ENCODE results near the gene SLC49A3.

SLC49A3 gene

GRCh38 chr4:687971-688853 lies 739 bp downstream of the SLC49A3 start:
- no peak overlapping the region for H3K4me2 ChIP-seq (ENCODE audit: insufficient read depth, low read length)
- H3K27ac ChIP-seq (ENCODE audit: low read length): no peak overlapping the region
- no peak overlapping the region for H3K4me3 ChIP-seq (ENCODE audit: low read depth in 1 of 2, low read length in 2 of 2)
- no peak overlapping the region for H3K9ac ChIP-seq (ENCODE audit: low read depth, low read length)
- H4K20me1 ChIP-seq (ENCODE audit: insufficient read depth, low read length): peaks cover 9% of the 10 kb centered on the region; the same call in 1 of the 2 replicates
- no peak overlapping the region for H2AFZ ChIP-seq (ENCODE audit: low read depth, low read length)
- no peaks in the 10 kb centered on the region for H3K27me3 ChIP-seq (ENCODE audit: insufficient read depth, low read length, poor library complexity)
- ATAC-seq (ENCODE audit: insufficient read depth, low read depth): no peak
- no peak for DNase-seq
- no peak for TF ChIP-seq CTCF (IDR thresholded peaks at IDR 0.05; ENCODE audit: borderline replicate concordance, extremely low read depth, low read length, poor library complexity, severe bottlenecking)
- TF ChIP-seq EZH2 (IDR thresholded peaks at IDR 0.05; ENCODE audit: borderline replicate concordance, low read depth, low read length, severe bottlenecking): no peak
- no peaks in the 10 kb centered on the region for H3K36me3 ChIP-seq (ENCODE audit: insufficient read depth, low read length)
- H3K4me1 ChIP-seq (ENCODE audit: insufficient read depth, low read length): no peaks in the 10 kb centered on the region; the same call in 1 of the 2 replicates
- no peaks in the 10 kb centered on the region for H3K9me3 ChIP-seq (ENCODE audit: insufficient read depth, low read length, severe bottlenecking)
- no peaks in the 10 kb centered on the region for H3K79me2 ChIP-seq (ENCODE audit: insufficient read depth, low read length)

GRCh38 chr4:687048-687970 lies 1.6 kb downstream of the SLC49A3 start:
- Histone ChIP-seq H3K4me2 (ENCODE audit: insufficient read depth, low read length) (no peak overlapping the region), H4K20me1 (ENCODE audit: insufficient read depth, low read length) (peaks cover 18% of the 10 kb centered on the region), H3K4me1 (ENCODE audit: insufficient read depth, low read length) (no peaks in the 10 kb centered on the region; the same call in none of the 2 replicates), H2AFZ (ENCODE audit: low read depth, low read length) (no peak overlapping the region), H3K27me3 (ENCODE audit: insufficient read depth, low read length, poor library complexity) (no peaks in the 10 kb centered on the region), H3K9ac (ENCODE audit: low read depth, low read length) (no peak overlapping the region), H3K36me3 (ENCODE audit: insufficient read depth, low read length) (no peaks in the 10 kb centered on the region), H3K4me3 (ENCODE audit: low read depth in 1 of 2, low read length in 2 of 2) (no peak overlapping the region), H3K9me3 (ENCODE audit: insufficient read depth, low read length, severe bottlenecking) (no peaks in the 10 kb centered on the region), H3K27ac (ENCODE audit: low read length) (no peak overlapping the region), H3K79me2 (ENCODE audit: insufficient read depth, low read length) (no peaks in the 10 kb centered on the region)
- no peak for ATAC-seq (ENCODE audit: insufficient read depth, low read depth)
- no peak for TF ChIP-seq EZH2 (IDR thresholded peaks at IDR 0.05; ENCODE audit: borderline replicate concordance, low read depth, low read length, severe bottlenecking)
- TF ChIP-seq CTCF (IDR thresholded peaks at IDR 0.05; ENCODE audit: borderline replicate concordance, extremely low read depth, low read length, poor library complexity, severe bottlenecking): no peak
- DNase-seq: no peak

GRCh38 chr4:686413-687040 lies 2.4 kb downstream of the SLC49A3 start:
- Histone ChIP-seq H2AFZ (ENCODE audit: low read depth, low read length) (no peak overlapping the region), H3K4me2 (ENCODE audit: insufficient read depth, low read length) (no peak overlapping the region), H3K36me3 (ENCODE audit: insufficient read depth, low read length) (no peaks in the 10 kb centered on the region), H3K4me1 (ENCODE audit: insufficient read depth, low read length) (peaks cover 7% of the 10 kb centered on the region), H3K79me2 (ENCODE audit: insufficient read depth, low read length) (no peaks in the 10 kb centered on the region), H3K9ac (ENCODE audit: low read depth, low read length) (no peak overlapping the region), H3K27me3 (ENCODE audit: insufficient read depth, low read length, poor library complexity) (no peaks in the 10 kb centered on the region), H4K20me1 (ENCODE audit: insufficient read depth, low read length) (peaks cover 24% of the 10 kb centered on the region), H3K9me3 (ENCODE audit: insufficient read depth, low read length, severe bottlenecking) (no peaks in the 10 kb centered on the region), H3K27ac (ENCODE audit: low read length) (no peak overlapping the region), H3K4me3 (ENCODE audit: low read depth in 1 of 2, low read length in 2 of 2) (no peak overlapping the region)
- DNase-seq: no peak
- TF ChIP-seq EZH2 (IDR thresholded peaks at IDR 0.05; ENCODE audit: borderline replicate concordance, low read depth, low read length, severe bottlenecking) (no peak), CTCF (IDR thresholded peaks at IDR 0.05; ENCODE audit: borderline replicate concordance, extremely low read depth, low read length, poor library complexity, severe bottlenecking) (no peak)
- ATAC-seq (ENCODE audit: insufficient read depth, low read depth): no peak
